C1 segment of cervical spinal cord (tissue), 14 donors: ENCODE measurements around the gene ADIPOR2.
"Not testable (repeated sequence)": the region's sequence is repeated elsewhere in the genome, so short reads cannot be mapped to it uniquely, and the experiment has no call there.

Source experiments
- DNase-seq, 14 donors: peaks; one replicate each; lab custom pipeline; 2025; lab: John Stamatoyannopoulos, UW

The ADIPOR2 gene

GRCh38 chr12:1811948-1812291 is 121.0 kb downstream of the ADIPOR2 start:
- DNase-seq: no peak

DNA sequence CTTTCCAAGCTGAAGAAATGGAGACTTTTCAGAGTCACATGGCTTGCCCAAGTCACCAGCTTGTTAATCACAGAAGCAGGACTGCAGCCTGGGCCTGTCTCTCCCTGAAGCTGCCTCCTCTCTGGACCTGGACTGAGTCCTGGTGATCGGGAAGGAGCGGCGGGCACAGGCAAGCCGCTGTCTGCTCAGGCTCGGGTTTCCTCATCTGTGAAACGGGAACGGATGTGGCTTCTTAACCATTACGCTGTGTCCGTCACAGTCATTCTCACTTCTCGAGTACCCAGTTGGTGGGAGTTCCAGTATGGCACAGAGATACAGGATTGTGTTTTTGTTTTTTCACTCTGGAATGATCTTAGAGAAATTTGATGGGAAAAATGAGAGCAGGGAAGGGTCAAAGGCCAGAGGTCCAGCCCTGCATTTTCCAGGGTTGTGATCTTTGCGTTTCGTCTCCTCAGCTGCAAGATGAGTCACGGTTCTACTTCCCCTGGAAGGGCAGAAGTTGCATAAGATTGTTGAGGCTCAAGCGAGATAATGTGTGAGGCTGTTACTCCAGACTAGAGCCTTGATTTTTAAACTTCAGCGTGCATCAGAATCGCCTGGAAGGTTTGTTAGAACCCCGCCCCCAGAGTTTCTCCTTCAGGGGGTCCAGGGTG is 121.9 kb downstream of the ADIPOR2 start:
- peak in 6 of 14 donors; percentile 15 to 59 (median 34) for DNase-seq

DNA sequence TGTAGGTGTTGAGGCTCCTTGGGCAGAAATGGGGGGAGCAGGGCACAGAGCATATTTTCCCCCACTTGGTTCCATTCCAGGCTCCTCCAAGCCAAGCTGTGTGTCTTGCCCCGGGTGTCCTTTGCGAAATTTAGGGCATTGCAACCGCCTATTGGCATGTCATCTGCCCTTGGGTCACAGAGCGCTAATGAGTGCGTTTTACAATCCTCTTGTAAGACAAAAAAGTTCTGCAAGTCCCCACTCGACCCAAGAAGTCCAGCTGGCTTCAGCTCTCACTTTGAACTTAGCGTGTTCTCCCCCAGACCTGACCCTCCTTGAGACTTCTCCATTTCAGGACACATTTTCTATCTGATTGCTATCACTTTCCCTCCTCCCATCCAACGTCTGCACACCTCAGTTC is 123.4 kb downstream of the ADIPOR2 start:
- no peak for DNase-seq

- DNase-seq: no peak
Measured at GRCh38 chr12:1815108-1815507, 124.2 kb downstream of the ADIPOR2 start.

GRCh38 chr12:1815814-1816729 is 125.2 kb downstream of the ADIPOR2 start:
- no peak for DNase-seq

- no peak for DNase-seq
Measured at GRCh38 chr12:1816730-1817348, 126.0 kb downstream of the ADIPOR2 start.

GRCh38 chr12:1817928-1818327 is 127.1 kb downstream of the ADIPOR2 start:
- not testable (repeated sequence) for DNase-seq

- DNase-seq: no peak
Measured at GRCh38 chr12:1819050-1819449, 128.2 kb downstream of the ADIPOR2 start.

DNA sequence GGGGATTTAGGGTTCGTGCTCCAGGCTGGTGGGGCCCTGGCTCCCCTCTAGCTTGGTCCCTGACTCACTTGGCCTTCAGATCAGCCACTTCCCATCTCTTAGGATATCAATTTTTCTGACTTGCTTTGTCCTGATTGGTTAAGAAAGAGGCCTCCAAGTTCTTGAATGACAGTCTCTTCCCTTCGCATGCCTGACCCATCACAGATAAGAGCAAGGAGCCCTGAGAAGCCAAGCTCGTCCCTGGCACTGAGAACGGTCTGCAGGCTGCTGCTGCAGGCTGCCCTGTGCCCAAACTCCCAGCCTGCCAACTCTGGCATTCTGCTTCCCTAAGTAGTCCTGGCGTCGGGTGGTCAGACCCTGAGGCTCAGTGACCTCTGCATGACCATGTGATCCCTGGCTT is 128.7 kb downstream of the ADIPOR2 start:
- no peak for DNase-seq

DNA sequence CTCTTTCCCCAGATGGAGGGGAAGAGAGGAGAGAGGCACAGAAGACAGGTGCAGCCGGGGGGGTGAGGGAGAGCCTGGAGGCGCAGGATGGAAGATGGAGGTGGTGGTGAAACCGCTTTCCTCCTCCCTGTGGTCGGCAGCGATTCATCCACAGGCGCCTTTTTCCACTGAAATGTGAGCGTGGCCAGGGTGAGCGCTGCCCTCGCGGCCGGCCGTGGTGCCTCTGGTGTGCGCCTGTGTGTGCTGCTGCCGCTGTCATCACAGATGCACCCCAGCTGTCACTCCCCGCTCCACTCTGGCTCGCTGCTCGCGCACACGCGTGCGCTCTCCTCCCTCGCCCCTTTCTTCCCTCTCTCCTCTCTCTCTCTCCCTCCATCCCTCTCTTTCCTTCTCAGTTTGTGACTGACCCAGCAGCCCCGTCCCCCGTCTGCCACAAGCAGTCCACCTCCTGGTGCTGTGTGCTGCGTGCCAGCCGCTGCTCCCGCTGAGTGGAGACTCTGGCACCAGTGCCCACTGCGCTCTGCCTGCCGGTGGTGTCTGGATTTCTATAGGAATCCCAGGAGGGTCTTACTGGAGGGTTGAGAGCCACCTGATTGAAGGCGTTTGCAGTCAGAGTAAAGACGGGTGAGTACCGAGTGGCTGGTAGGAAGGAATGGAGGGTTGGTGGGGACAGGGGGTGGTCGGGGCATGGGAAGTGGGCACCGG is 129.5 kb downstream of the ADIPOR2 start, which contains the start of gene LRTM2:
TSS of gene LRTM2 (plus strand) at position 375 of the 705 bp plus-strand sequence. CDS start 7,584 bp downstream, outside the sequence.
- DNase-seq: peak in 1 of 14 donors; percentile 27

- no peak for DNase-seq
Measured at GRCh38 chr12:1820896-1821291, 130.0 kb downstream of the ADIPOR2 start.

DNA sequence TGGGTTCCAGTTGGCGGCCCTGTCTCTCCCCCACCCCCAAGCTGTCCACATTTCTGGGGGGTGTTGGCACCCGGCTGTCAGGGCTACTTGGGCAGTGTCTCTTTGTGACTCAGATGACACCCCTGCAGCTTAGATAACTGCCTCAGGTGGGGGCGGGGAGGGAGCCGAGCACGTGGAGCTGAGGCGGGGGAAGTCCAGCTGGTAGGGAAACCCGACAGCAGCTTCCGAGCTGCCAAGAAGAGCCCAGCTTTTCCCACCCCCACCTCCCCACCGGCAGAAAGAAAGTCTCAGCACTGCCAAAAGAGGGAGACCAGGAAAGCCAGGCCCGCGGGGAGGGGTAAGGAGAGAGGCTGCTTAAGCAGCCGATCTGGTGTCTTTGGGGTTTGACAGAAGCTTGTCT is 130.9 kb downstream of the ADIPOR2 start:
- DNase-seq: no peak

DNA sequence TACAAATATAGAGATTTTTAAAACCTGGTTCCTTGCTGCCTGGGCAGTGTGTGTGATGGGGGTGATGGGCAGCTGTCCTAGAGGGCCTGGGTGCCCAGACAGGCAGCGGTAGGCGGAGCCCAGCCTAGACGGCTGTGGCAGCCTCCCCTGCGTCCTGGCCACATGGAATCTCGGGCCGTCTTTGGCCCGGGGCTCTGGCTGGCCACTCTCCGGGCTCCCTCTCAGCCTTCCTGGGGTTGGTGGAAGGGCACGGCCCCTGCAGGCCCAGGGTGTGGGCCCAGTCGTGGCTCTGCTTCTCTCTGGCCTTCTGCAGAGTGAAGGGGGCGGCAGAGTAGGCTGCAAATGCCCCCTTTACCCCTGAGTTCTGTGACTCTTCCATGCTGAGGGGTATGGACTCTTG is 131.8 kb downstream of the ADIPOR2 start:
- no peak for DNase-seq

- DNase-seq: no peak
Measured at GRCh38 chr12:1823237-1823636, 132.4 kb downstream of the ADIPOR2 start.

DNA sequence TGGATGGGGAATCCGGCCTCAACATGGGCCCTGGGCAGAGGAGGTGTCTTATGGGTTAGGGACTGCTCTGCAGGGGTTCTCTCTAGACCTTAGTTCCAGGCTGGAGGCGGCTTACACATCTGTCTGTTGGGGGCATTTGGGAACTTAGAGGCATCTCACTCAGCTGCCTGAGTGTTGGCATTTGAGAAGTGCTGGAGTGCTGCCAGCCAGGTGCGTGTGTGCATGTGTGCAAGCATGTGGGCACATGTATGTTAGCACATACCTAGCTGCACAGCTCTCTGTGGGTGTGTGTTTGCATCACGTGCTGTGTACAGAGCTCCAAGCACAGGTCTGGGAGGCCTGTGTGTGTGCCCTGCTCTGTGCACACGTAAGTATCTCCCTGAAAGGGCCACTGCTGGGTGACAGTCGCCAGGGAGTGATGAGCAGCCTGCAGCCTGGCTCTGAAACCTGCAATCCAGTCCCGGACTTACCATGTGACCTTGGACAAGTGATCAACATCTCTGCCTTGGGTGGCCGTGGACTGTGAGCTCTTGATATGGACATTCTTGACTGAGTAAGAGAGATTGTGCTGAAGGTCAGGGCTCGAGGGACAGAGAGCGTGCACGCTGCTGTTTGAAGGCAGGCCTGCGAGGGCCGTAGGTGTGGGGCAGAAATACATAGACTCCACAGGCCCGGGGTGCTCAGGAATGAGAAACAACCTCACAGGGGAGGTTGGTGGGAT is 134.7 kb downstream of the ADIPOR2 start:
- no peak for DNase-seq

GRCh38 chr12:1826401-1826800 is 135.5 kb downstream of the ADIPOR2 start:
- DNase-seq: no peak

- no peak for DNase-seq
Measured at GRCh38 chr12:1826867-1827705, 136.2 kb downstream of the ADIPOR2 start.

- no peak for DNase-seq
Measured at GRCh38 chr12:1827826-1828805, 137.2 kb downstream of the ADIPOR2 start.

DNA sequence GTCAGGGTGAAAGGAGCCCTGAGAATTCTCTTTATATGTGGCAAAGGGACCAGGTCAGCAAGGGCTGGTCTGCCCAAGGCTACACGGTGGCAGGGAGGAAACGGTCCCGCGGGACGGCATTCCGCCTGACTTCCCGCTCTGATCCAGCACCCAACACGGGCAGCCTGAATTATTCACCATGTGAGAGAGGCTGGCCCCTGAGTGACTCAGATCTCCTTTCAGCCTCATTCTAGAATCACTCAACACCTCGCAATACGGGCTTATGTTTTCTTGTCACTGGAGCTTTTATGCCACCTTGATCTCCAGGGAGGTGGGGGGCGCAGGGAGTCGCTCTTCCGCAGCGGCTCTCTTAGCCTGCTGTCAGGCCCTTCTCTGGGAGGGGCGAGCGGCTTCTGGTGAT is 138.0 kb downstream of the ADIPOR2 start:
- no peak for DNase-seq
